Caki2 (cell line): ENCODE results near the gene NPDC1. TPM values are rescaled to one million over a fixed set of nuclear protein-coding genes. Genes with fewer than 3 reads are reported as not detected.

ENCODE experiments used
- DNase-seq: peaks from one replicate; pipeline ENCODE4 v3.0.0-alpha.2; 2015; ENCODE audit warnings: low read depth
- in situ Hi-C: cut with HindIII; loops from 2 replicates; pipeline ENCODE4 v1.10.0; 2016; ENCODE audit warnings: low sequenced_read_pairs, low pct_unique_long_range_greater_than_20kb, mixed read lengths
- total RNA-seq: library from RNA; depleted of rRNA; stranded (reverse); fragments of >200 nt; shearing (Covaris generic); gene quantifications from 2 replicates; pipeline ENCODE4 v1.2.3, GENCODE V29; 2014; ENCODE audit warnings: low replicate concordance; rRNA removed

Gene NPDC1
- total RNA-seq, 1 experiment from 2014 or later: 31.8 TPM

- no peak for DNase-seq
- in situ Hi-C loops: no loop called here
Measured at GRCh38 chr9:136992819-136993369, 53.1 kb downstream of the NPDC1 start.

- in situ Hi-C loops: no loop called here
- DNase-seq: peak; percentile 80
Measured at GRCh38 chr9:136991993-136992818, 53.8 kb downstream of the NPDC1 start, which contains the start of gene PAXX. Gene PAXX (plus strand): TSS chr9:136992422. CDS start chr9:136992444, 22 bp downstream.

- DNase-seq: no peak
- in situ Hi-C loops: no loop called here
Measured at GRCh38 chr9:136990242-136990911, 55.6 kb downstream of the NPDC1 start.

Other genes starting within 250 kb of the NPDC1 start
- 1.1 TPM in 1 of 2 replicates, not detected in the other for gene CCDC183, start 249.8 kb downstream of the NPDC1 start, total RNA-seq
- gene RABL6, start 238.2 kb downstream of the NPDC1 start, total RNA-seq: 103 and 104 TPM in 2 replicates
- 1.3 and 1.7 TPM in 2 replicates for gene AJM1, start 203.7 kb downstream of the NPDC1 start, total RNA-seq
- 125 and 127 TPM in 2 replicates for gene PHPT1, start 196.8 kb downstream of the NPDC1 start, total RNA-seq
- gene MAMDC4, start 193.8 kb downstream of the NPDC1 start, total RNA-seq: 0.17 TPM in 2 replicates
- gene EDF1, start 179.9 kb downstream of the NPDC1 start, total RNA-seq: 460 and 494 TPM in 2 replicates
- gene TRAF2, start 159.7 kb downstream of the NPDC1 start, total RNA-seq: 61.9 and 67.0 TPM in 2 replicates
- 139 and 152 TPM in 2 replicates for gene FBXW5, start 101.4 kb downstream of the NPDC1 start, total RNA-seq
- gene C8G, start 100.9 kb downstream of the NPDC1 start, total RNA-seq: not detected in 2 replicates
- gene LCN12, start 93.9 kb downstream of the NPDC1 start, total RNA-seq: not detected in 2 replicates
- gene PTGDS, start 68.7 kb downstream of the NPDC1 start, total RNA-seq: not detected in 2 replicates
- gene LCNL1, start 63.2 kb downstream of the NPDC1 start, total RNA-seq: not detected in 2 replicates
- gene PAXX, start 53.8 kb downstream of the NPDC1 start, total RNA-seq: 129 and 137 TPM in 2 replicates
- not detected in 2 replicates for gene CLIC3, start 49.6 kb downstream of the NPDC1 start, total RNA-seq
- gene ABCA2, start 17.9 kb downstream of the NPDC1 start, total RNA-seq: 19.0 and 23.5 TPM in 2 replicates
- not detected in 2 replicates for gene FUT7, start 14.1 kb downstream of the NPDC1 start, total RNA-seq
- not detected in 2 replicates for gene ENTPD2, start 7.9 kb upstream of the NPDC1 start, total RNA-seq
- 51.2 and 55.0 TPM in 2 replicates for gene SAPCD2, start 24.4 kb upstream of the NPDC1 start, total RNA-seq
- 2.1 and 2.3 TPM in 2 replicates for gene UAP1L1, start 31.3 kb upstream of the NPDC1 start, total RNA-seq
- 52.2 and 79.4 TPM in 2 replicates for gene MAN1B1, start 40.8 kb upstream of the NPDC1 start, total RNA-seq
- gene DPP7, start 68.6 kb upstream of the NPDC1 start, total RNA-seq: 118 and 163 TPM in 2 replicates
- not detected in 2 replicates for gene GRIN1, start 93.0 kb upstream of the NPDC1 start, total RNA-seq
- 1.8 and 3.0 TPM in 2 replicates for gene LRRC26, start 123.9 kb upstream of the NPDC1 start, total RNA-seq
- not detected in 2 replicates for gene TMEM210, start 125.9 kb upstream of the NPDC1 start, total RNA-seq
- gene ANAPC2, start 142.4 kb upstream of the NPDC1 start, total RNA-seq: 38.2 and 94.6 TPM in 2 replicates
- 163 and 166 TPM in 2 replicates for gene SSNA1, start 142.5 kb upstream of the NPDC1 start, total RNA-seq
- gene TPRN, start 154.6 kb upstream of the NPDC1 start, total RNA-seq: 13.9 and 15.2 TPM in 2 replicates
- 57.6 and 83.9 TPM in 2 replicates for gene TMEM203, start 159.5 kb upstream of the NPDC1 start, total RNA-seq
- 8.1 and 8.3 TPM in 2 replicates for gene NDOR1, start 159.5 kb upstream of the NPDC1 start, total RNA-seq
- gene RNF208, start 176.1 kb upstream of the NPDC1 start, total RNA-seq: not detected in 2 replicates
- 0.61 and 12.7 TPM in 2 replicates for gene CYSRT1, start 179.0 kb upstream of the NPDC1 start, total RNA-seq
- not detected in 2 replicates for gene RNF224, start 181.3 kb upstream of the NPDC1 start, total RNA-seq
- not detected in 2 replicates for gene SLC34A3, start 184.7 kb upstream of the NPDC1 start, total RNA-seq
- gene TUBB4B, start 195.1 kb upstream of the NPDC1 start, total RNA-seq: 909 and 1,000 TPM in 2 replicates
- not detected in 2 replicates for gene STPG3, start 205.1 kb upstream of the NPDC1 start, total RNA-seq
- gene NELFB, start 209.2 kb upstream of the NPDC1 start, total RNA-seq: 84.1 and 92.6 TPM in 2 replicates
- gene TOR4A, start 231.5 kb upstream of the NPDC1 start, total RNA-seq: 35.1 and 51.9 TPM in 2 replicates